ENCODE measurements around the gene BMPR1B. TPM values are rescaled to one million over a fixed set of nuclear protein-coding genes. Genes with fewer than 3 reads are reported as not detected.

Gene BMPR1B
- total RNA-seq, 2 experiments from 2014 or later = not detected

DNA sequence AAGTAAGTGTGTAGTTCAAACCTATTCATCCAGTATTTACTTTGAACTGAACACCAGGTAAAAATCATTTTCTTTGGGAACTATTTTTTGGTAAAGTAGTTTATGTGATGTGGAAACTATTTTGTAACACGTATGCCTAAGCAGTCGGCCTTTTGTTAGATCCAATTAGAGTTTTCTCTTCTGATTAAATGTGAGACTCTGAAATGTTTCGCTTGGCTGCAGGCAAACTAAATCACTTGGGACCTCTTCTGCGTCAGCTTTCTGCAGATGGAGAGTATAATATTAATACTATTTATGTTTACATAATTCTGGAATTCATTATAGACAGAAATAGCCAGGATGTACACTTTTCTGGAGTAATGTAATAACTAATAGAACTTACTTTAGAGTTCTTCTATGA lies 46.9 kb downstream of the BMPR1B start:
- Mint-ChIP-seq H3K36me3 (ENCODE audit: low read depth) (no peaks in the 10 kb centered on the region), H3K27ac (no peak overlapping the region), H3K9me3 (no peaks in the 10 kb centered on the region), H3K4me1 (ENCODE audit: low read depth) (no peaks in the 10 kb centered on the region), H3K4me3 (no peak overlapping the region), H3K27me3 (no peaks in the 10 kb centered on the region)
- H3K27me3 ChIP-seq (ENCODE audit: control insufficient read depth in 1 of 2, insufficient read depth in 2 of 2, low read length in 2 of 2) = no peaks in the 10 kb centered on the region
- TF ChIP-seq, protein P1, sequence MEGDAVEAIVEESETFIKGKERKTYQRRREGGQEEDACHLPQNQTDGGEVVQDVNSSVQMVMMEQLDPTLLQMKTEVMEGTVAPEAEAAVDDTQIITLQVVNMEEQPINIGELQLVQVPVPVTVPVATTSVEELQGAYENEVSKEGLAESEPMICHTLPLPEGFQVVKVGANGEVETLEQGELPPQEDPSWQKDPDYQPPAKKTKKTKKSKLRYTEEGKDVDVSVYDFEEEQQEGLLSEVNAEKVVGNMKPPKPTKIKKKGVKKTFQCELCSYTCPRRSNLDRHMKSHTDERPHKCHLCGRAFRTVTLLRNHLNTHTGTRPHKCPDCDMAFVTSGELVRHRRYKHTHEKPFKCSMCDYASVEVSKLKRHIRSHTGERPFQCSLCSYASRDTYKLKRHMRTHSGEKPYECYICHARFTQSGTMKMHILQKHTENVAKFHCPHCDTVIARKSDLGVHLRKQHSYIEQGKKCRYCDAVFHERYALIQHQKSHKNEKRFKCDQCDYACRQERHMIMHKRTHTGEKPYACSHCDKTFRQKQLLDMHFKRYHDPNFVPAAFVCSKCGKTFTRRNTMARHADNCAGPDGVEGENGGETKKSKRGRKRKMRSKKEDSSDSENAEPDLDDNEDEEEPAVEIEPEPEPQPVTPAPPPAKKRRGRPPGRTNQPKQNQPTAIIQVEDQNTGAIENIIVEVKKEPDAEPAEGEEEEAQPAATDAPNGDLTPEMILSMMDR (IDR thresholded peaks at IDR 0.05) = no peak
- intact Hi-C loops (cut with DNase I, micrococcal nuclease) = no loop called here
- no peaks in the 10 kb centered on the region for H3K36me3 ChIP-seq (ENCODE audit: insufficient read depth, low read length)
- H3K9me3 ChIP-seq (ENCODE audit: control insufficient read depth in 1 of 2, insufficient read depth in 1 of 2, low read length in 2 of 2) = no peaks in the 10 kb centered on the region
- ChIA-PET CTCF (interaction anchor here (1.2 kb wide), 1 partner anchor 20 kb away, joined by 3 read pairs; no protein-coding TSS in a partner anchor), POLR2A (no interaction called here)
- H3K4me3 ChIP-seq (ENCODE audit: low read length) = no peak overlapping the region
- ATAC-seq (ENCODE audit: poor library complexity) (no peak), DNase-seq (no peak)
- no peak overlapping the region for H3K27ac ChIP-seq (ENCODE audit: low read depth in 1 of 2, low read length in 2 of 2)
- H3K4me1 ChIP-seq (ENCODE audit: insufficient read depth, low read length) = no peaks in the 10 kb centered on the region

- DNase-seq (no peak), ATAC-seq (ENCODE audit: poor library complexity) (no peak)
- no peaks in the 10 kb centered on the region for H3K27me3 Mint-ChIP-seq
- no peak overlapping the region for H3K4me3 ChIP-seq (ENCODE audit: low read length)
- ChIA-PET CTCF (no interaction called here), POLR2A (no interaction called here)
- no peaks in the 10 kb centered on the region for H3K27me3 ChIP-seq (ENCODE audit: control insufficient read depth in 1 of 2, insufficient read depth in 2 of 2, low read length in 2 of 2)
- TF ChIP-seq, protein P1 (IDR thresholded peaks at IDR 0.05) = no peak
- no peaks in the 10 kb centered on the region for H3K36me3 Mint-ChIP-seq (ENCODE audit: low read depth)
- intact Hi-C loops (cut with DNase I, micrococcal nuclease) = no loop called here
- no peaks in the 10 kb centered on the region for H3K36me3 ChIP-seq (ENCODE audit: insufficient read depth, low read length)
- no peaks in the 10 kb centered on the region for H3K4me1 ChIP-seq (ENCODE audit: insufficient read depth, low read length)
- H3K9me3 Mint-ChIP-seq = no peaks in the 10 kb centered on the region
- H3K9me3 ChIP-seq (ENCODE audit: control insufficient read depth in 1 of 2, insufficient read depth in 1 of 2, low read length in 2 of 2) = no peaks in the 10 kb centered on the region
- no peak overlapping the region for H3K27ac Mint-ChIP-seq
- H3K4me1 Mint-ChIP-seq (ENCODE audit: low read depth) = no peaks in the 10 kb centered on the region
- no peak overlapping the region for H3K4me3 Mint-ChIP-seq
- no peak overlapping the region for H3K27ac ChIP-seq (ENCODE audit: low read depth in 1 of 2, low read length in 2 of 2)
Observed at GRCh38 chr4:94806376-94806775, 48.6 kb downstream of the BMPR1B start.

DNA sequence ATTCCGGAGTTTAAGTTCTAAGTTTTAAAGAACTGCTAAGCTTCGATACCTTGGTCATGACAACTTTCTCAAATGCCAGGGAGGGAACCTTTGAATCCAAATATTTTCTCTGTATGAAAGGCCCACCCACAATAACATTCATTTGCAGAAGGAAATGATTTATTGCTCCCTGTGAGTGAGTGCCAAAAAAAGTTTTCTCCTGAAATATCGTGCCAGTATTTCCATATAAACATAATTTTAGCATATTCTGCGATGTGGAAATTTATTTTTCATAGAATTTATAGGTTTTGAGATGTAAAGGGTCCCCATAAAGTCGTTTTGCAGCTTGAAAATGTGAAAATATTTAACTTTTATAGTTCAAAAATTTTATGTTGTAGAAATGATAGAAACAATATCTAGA lies 53.9 kb downstream of the BMPR1B start:
- no peak overlapping the region for H3K27ac Mint-ChIP-seq
- ATAC-seq (ENCODE audit: poor library complexity) (no peak), DNase-seq (no peak)
- POLR2A ChIA-PET = no interaction called here
- intact Hi-C loops (cut with DNase I, micrococcal nuclease) = no loop called here
- TF ChIP-seq, protein P1 (IDR thresholded peaks at IDR 0.05) = no peak
- H3K4me1 Mint-ChIP-seq (ENCODE audit: low read depth) = no peaks in the 10 kb centered on the region
- H3K36me3 Mint-ChIP-seq (ENCODE audit: low read depth) = no peaks in the 10 kb centered on the region
- Histone ChIP-seq H3K4me3 (ENCODE audit: low read length) (no peak overlapping the region), H3K4me1 (ENCODE audit: insufficient read depth, low read length) (no peaks in the 10 kb centered on the region), H3K27ac (ENCODE audit: low read depth in 1 of 2, low read length in 2 of 2) (no peak overlapping the region), H3K36me3 (ENCODE audit: insufficient read depth, low read length) (no peaks in the 10 kb centered on the region), H3K27me3 (ENCODE audit: control insufficient read depth in 1 of 2, insufficient read depth in 2 of 2, low read length in 2 of 2) (no peaks in the 10 kb centered on the region), H3K9me3 (ENCODE audit: control insufficient read depth in 1 of 2, insufficient read depth in 1 of 2, low read length in 2 of 2) (no peaks in the 10 kb centered on the region)
- no peak overlapping the region for H3K4me3 Mint-ChIP-seq
- CTCF ChIA-PET = no interaction called here
- H3K9me3 Mint-ChIP-seq = no peaks in the 10 kb centered on the region
- H3K27me3 Mint-ChIP-seq = no peaks in the 10 kb centered on the region
